Measurements from ENCODE around the gene LHX3.

LHX3 gene

GRCh38 chr9:136192289-136193126, 12.4 kb downstream of the LHX3 start:
- Histone ChIP-seq H3K4me1 (ENCODE audit: control insufficient read depth, low read depth, low read length) (peaks cover 11% of the 10 kb centered on the region), H3K9me3 (ENCODE audit: control insufficient read depth, low read depth, low read length) (no peaks in the 10 kb centered on the region), H3K4me3 (ENCODE audit: low read length) (no peak overlapping the region), H3K9ac (ENCODE audit: low read length) (no peak overlapping the region), H3K36me3 (ENCODE audit: control insufficient read depth, low read depth, low read length) (no peaks in the 10 kb centered on the region), H3K27me3 (ENCODE audit: control insufficient read depth, insufficient read depth, low read length) (peaks cover 81% of the 10 kb centered on the region), H3K27ac (ENCODE audit: low read length) (no peak overlapping the region)

DNA sequence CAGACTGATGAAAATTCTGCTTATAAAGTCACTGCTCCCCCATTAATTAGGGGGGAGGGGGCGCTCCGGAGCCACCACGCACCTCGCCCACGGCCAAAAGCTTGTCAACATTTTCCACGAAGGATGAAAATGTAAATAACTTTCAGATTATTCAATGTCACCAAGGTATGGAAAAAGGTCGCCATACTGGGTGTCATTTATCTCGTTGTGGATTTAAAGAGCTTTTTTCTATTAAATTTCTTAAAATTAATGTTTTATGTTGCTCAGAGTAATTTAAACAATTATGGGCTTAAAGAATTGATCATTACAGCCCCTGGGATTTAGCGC, 13.0 kb downstream of the LHX3 start:
- H3K9ac ChIP-seq (ENCODE audit: low read length) = no peak overlapping the region
- H3K27me3 ChIP-seq (ENCODE audit: control insufficient read depth, insufficient read depth, low read length) = peaks cover 75% of the 10 kb centered on the region
- H3K4me3 ChIP-seq (ENCODE audit: low read length) = no peak overlapping the region
- H3K27ac ChIP-seq (ENCODE audit: low read length) = no peak overlapping the region
- no peaks in the 10 kb centered on the region for H3K36me3 ChIP-seq (ENCODE audit: control insufficient read depth, low read depth, low read length)
- H3K9me3 ChIP-seq (ENCODE audit: control insufficient read depth, low read depth, low read length) = no peaks in the 10 kb centered on the region
- peaks cover 10% of the 10 kb centered on the region for H3K4me1 ChIP-seq (ENCODE audit: control insufficient read depth, low read depth, low read length)

GRCh38 chr9:136191099-136191959, 13.6 kb downstream of the LHX3 start:
- peaks cover 4% of the 10 kb centered on the region for H3K4me1 ChIP-seq (ENCODE audit: control insufficient read depth, low read depth, low read length)
- no peak overlapping the region for H3K4me3 ChIP-seq (ENCODE audit: low read length)
- no peaks in the 10 kb centered on the region for H3K36me3 ChIP-seq (ENCODE audit: control insufficient read depth, low read depth, low read length)
- H3K9me3 ChIP-seq (ENCODE audit: control insufficient read depth, low read depth, low read length) = no peaks in the 10 kb centered on the region
- H3K9ac ChIP-seq (ENCODE audit: low read length) = no peak overlapping the region
- no peak overlapping the region for H3K27ac ChIP-seq (ENCODE audit: low read length)
- peaks cover 69% of the 10 kb centered on the region for H3K27me3 ChIP-seq (ENCODE audit: control insufficient read depth, insufficient read depth, low read length)

GRCh38 chr9:136190656-136191055, 14.3 kb downstream of the LHX3 start:
- peaks cover 63% of the 10 kb centered on the region for H3K27me3 ChIP-seq (ENCODE audit: control insufficient read depth, insufficient read depth, low read length)
- peaks cover 4% of the 10 kb centered on the region for H3K4me1 ChIP-seq (ENCODE audit: control insufficient read depth, low read depth, low read length)
- H3K4me3 ChIP-seq (ENCODE audit: low read length) = no peak overlapping the region
- H3K27ac ChIP-seq (ENCODE audit: low read length) = no peak overlapping the region
- no peaks in the 10 kb centered on the region for H3K9me3 ChIP-seq (ENCODE audit: control insufficient read depth, low read depth, low read length)
- H3K9ac ChIP-seq (ENCODE audit: low read length) = no peak overlapping the region
- no peaks in the 10 kb centered on the region for H3K36me3 ChIP-seq (ENCODE audit: control insufficient read depth, low read depth, low read length)

DNA sequence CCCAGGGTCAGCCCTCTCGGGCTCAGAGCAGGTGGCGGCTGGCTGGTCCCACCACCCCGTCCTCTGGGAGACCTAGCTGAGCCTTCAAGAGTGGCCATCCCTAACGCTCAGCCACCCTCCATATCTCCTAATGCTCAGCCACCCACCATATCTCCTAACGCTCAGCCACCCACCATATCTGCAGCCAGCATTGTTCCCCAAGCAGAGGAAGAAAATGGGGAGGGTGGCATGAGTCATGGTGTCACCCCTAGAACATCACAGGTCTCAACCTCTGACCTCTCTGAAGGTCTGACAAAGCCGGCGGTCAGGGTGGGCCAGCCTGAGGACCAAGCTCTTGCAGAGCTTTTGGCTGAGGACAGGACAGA, 14.7 kb downstream of the LHX3 start:
- Histone ChIP-seq H3K4me3 (ENCODE audit: low read length) (no peak overlapping the region), H3K4me1 (ENCODE audit: control insufficient read depth, low read depth, low read length) (peaks cover 4% of the 10 kb centered on the region), H3K27ac (ENCODE audit: low read length) (no peak overlapping the region), H3K27me3 (ENCODE audit: control insufficient read depth, insufficient read depth, low read length) (peaks cover 58% of the 10 kb centered on the region), H3K9ac (ENCODE audit: low read length) (no peak overlapping the region), H3K36me3 (ENCODE audit: control insufficient read depth, low read depth, low read length) (no peaks in the 10 kb centered on the region), H3K9me3 (ENCODE audit: control insufficient read depth, low read depth, low read length) (no peaks in the 10 kb centered on the region)

GRCh38 chr9:136189394-136190236, 15.3 kb downstream of the LHX3 start:
- no peak overlapping the region for H3K27ac ChIP-seq (ENCODE audit: low read length)
- H3K4me3 ChIP-seq (ENCODE audit: low read length) = no peak overlapping the region
- H3K4me1 ChIP-seq (ENCODE audit: control insufficient read depth, low read depth, low read length) = peaks cover 4% of the 10 kb centered on the region
- H3K9ac ChIP-seq (ENCODE audit: low read length) = no peak overlapping the region
- H3K9me3 ChIP-seq (ENCODE audit: control insufficient read depth, low read depth, low read length) = no peaks in the 10 kb centered on the region
- no peaks in the 10 kb centered on the region for H3K36me3 ChIP-seq (ENCODE audit: control insufficient read depth, low read depth, low read length)
- peaks cover 52% of the 10 kb centered on the region for H3K27me3 ChIP-seq (ENCODE audit: control insufficient read depth, insufficient read depth, low read length)

DNA sequence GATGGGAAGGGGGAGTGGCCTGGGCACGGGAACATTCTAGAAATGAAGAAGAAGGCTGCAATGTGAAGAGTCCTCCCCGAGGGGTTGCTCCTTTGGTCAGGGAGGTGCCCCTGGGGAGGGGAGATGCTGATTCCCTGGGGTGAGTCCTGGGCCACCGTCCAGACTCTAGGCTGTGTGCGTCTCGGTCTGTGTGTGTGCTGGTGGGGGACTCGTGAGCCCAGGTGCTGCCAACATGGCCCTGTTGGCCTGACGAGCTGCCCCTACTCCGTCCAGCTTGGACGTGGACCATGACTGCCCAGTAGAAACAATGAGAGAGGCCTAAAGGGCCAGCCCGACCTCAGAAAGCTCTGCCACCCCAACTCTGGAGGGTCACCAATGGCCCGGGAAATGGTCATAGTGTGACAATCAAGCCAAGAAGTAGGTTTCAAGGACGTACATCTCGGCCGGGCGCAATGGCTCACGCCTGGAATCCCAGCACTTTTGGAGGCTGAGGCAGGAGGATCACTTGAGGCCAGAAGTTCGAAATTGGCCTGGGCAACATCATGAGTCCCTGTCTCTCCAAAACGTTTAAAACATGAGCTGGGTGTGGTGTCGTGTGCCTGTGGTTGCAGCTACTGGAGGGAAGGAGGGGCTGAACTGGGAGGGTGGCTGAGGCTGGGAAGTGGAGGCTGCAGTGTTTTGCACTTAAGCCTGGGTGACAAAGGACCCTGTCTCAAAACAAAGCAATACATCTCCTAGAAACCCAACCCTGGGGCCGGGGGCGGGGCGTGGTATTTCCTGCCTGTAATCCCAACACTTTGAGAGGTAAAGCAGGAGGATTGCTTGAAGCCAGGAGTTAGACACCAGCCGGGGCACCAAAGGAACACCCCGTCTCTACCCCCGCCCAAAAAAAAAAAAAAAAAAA, 17.0 kb downstream of the LHX3 start:
- H3K27me3 ChIP-seq (ENCODE audit: control insufficient read depth, insufficient read depth, low read length) = peaks cover 35% of the 10 kb centered on the region
- peaks cover 4% of the 10 kb centered on the region for H3K4me1 ChIP-seq (ENCODE audit: control insufficient read depth, low read depth, low read length)
- no peaks in the 10 kb centered on the region for H3K36me3 ChIP-seq (ENCODE audit: control insufficient read depth, low read depth, low read length)
- no peak overlapping the region for H3K27ac ChIP-seq (ENCODE audit: low read length)
- no peak overlapping the region for H3K9ac ChIP-seq (ENCODE audit: low read length)
- no peaks in the 10 kb centered on the region for H3K9me3 ChIP-seq (ENCODE audit: control insufficient read depth, low read depth, low read length)
- H3K4me3 ChIP-seq (ENCODE audit: low read length) = no peak overlapping the region

GRCh38 chr9:136187197-136187596, 17.7 kb downstream of the LHX3 start:
- no peak overlapping the region for H3K9ac ChIP-seq (ENCODE audit: low read length)
- H3K27me3 ChIP-seq (ENCODE audit: control insufficient read depth, insufficient read depth, low read length) = peaks cover 28% of the 10 kb centered on the region
- H3K27ac ChIP-seq (ENCODE audit: low read length) = no peak overlapping the region
- H3K4me1 ChIP-seq (ENCODE audit: control insufficient read depth, low read depth, low read length) = peaks cover under 1% of the 10 kb centered on the region
- no peaks in the 10 kb centered on the region for H3K36me3 ChIP-seq (ENCODE audit: control insufficient read depth, low read depth, low read length)
- no peaks in the 10 kb centered on the region for H3K9me3 ChIP-seq (ENCODE audit: control insufficient read depth, low read depth, low read length)
- H3K4me3 ChIP-seq (ENCODE audit: low read length) = no peak overlapping the region

DNA sequence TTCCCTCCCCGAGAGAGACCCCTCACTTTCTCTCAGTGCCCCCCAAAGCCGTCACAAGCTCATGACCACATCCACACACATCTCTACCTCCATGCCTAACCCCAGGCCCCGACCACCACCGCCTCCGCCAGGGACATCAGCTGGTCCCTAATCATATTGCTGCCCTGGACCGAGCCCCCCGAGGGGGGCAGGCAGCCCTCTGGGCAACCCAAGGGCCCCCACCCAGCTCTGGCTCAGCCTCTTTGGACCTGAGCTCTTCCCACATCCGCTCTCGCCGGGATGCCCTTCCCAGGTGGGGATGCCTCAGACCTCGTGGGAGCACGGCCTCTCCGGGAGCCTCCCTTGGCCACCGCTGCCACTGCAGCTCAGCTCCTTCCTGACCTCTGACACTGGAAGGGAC, 18.5 kb downstream of the LHX3 start:
- H3K4me3 ChIP-seq (ENCODE audit: low read length) = no peak overlapping the region
- H3K27me3 ChIP-seq (ENCODE audit: control insufficient read depth, insufficient read depth, low read length) = peaks cover 20% of the 10 kb centered on the region
- no peaks in the 10 kb centered on the region for H3K9me3 ChIP-seq (ENCODE audit: control insufficient read depth, low read depth, low read length)
- no peaks in the 10 kb centered on the region for H3K36me3 ChIP-seq (ENCODE audit: control insufficient read depth, low read depth, low read length)
- H3K4me1 ChIP-seq (ENCODE audit: control insufficient read depth, low read depth, low read length) = no peaks in the 10 kb centered on the region
- no peak overlapping the region for H3K9ac ChIP-seq (ENCODE audit: low read length)
- no peak overlapping the region for H3K27ac ChIP-seq (ENCODE audit: low read length)

GRCh38 chr9:136185596-136186366, 19.1 kb downstream of the LHX3 start:
- Histone ChIP-seq H3K9me3 (ENCODE audit: control insufficient read depth, low read depth, low read length) (no peaks in the 10 kb centered on the region), H3K9ac (ENCODE audit: low read length) (no peak overlapping the region), H3K36me3 (ENCODE audit: control insufficient read depth, low read depth, low read length) (no peaks in the 10 kb centered on the region), H3K4me3 (ENCODE audit: low read length) (no peak overlapping the region), H3K4me1 (ENCODE audit: control insufficient read depth, low read depth, low read length) (no peaks in the 10 kb centered on the region), H3K27me3 (ENCODE audit: control insufficient read depth, insufficient read depth, low read length) (peaks cover 14% of the 10 kb centered on the region), H3K27ac (ENCODE audit: low read length) (no peak overlapping the region)
